ENCODE measurements around the gene ARSG. TPM values are rescaled to one million over a fixed set of nuclear protein-coding genes. Genes with fewer than 3 reads are reported as not detected.

Gene ARSG
- polyA plus RNA-seq, 2 of the 4 experiments (the other 2 are of a cell fraction), result 0.57 to 1.7 TPM

- H3K27ac ChIP-seq, result no peak overlapping the region
- no peak for DNase-seq (ENCODE audit: low read depth in 1 of 2, low spot score in 1 of 2)
- ChIA-PET POLR2A (no interaction called here), CTCF (no interaction called here)
- TF ChIP-seq POLR2A (IDR thresholded peaks at IDR 0.05; ENCODE audit: low read length), result no peak
- TF ChIP-seq TFCP2L1 (CRISPR knock-in tag; IDR thresholded peaks at IDR 0.05), result no peak
- H3K9me3 ChIP-seq, result no peaks in the 10 kb centered on the region
- H3K4me3 ChIP-seq, result no peak overlapping the region
- 77% methylated on average over 7 of the region's 7 CpGs for WGBS (ENCODE audit: missing lambda C conversion rate)
- H3K4me1 ChIP-seq, result peaks cover 9% of the 10 kb centered on the region; the same call in 2 of the 3 replicates
- FAIRE-seq, result no peak
- no peak for ATAC-seq
- no peak overlapping the region for H3K4me2 ChIP-seq
Observed at GRCh38 chr17:68295086-68295485, 3.8 kb downstream of the ARSG start.

- no peak for ATAC-seq
- FAIRE-seq, result no peak
- no peak overlapping the region for H3K27ac ChIP-seq
- CTCF ChIA-PET, result interaction anchor here (0.7 to 1.3 kb wide), 6 partner anchors 11 to 161 kb away, joined by 3 to 4 read pairs (median 3); partner anchors contain the start of gene WIPI1
- H3K4me3 ChIP-seq, result no peak overlapping the region
- POLR2A ChIA-PET, result no interaction called here
- 74% methylated on average over 18 of the region's 18 CpGs for WGBS (ENCODE audit: missing lambda C conversion rate)
- no peak for DNase-seq (ENCODE audit: low read depth in 1 of 2, low spot score in 1 of 2)
- no peak overlapping the region for H3K4me2 ChIP-seq
- peaks cover 4% of the 10 kb centered on the region; the same call in 2 of the 3 replicates for H3K4me1 ChIP-seq
- no peak for TF ChIP-seq MYC (IDR thresholded peaks at IDR 0.05; ENCODE audit: borderline replicate concordance, low read length)
- TF ChIP-seq EHF (CRISPR knock-in tag; IDR thresholded peaks at IDR 0.05), result no peak
- TF ChIP-seq ELK1 (IDR thresholded peaks at IDR 0.05; ENCODE audit: low read depth, low read length), result no peak
- no peak for TF ChIP-seq RNF2 (IDR thresholded peaks at IDR 0.05; ENCODE audit: borderline replicate concordance, low read depth)
- TF ChIP-seq JUNB (IDR thresholded peaks at IDR 0.05), result no peak
- no peak for TF ChIP-seq CBX2 (IDR thresholded peaks at IDR 0.05; ENCODE audit: borderline replicate concordance, low read depth)
- H3K9me3 ChIP-seq, result no peaks in the 10 kb centered on the region
Observed at GRCh38 chr17:68296217-68297191, 5.2 kb downstream of the ARSG start.

- no peak for ATAC-seq
- TF ChIP-seq HOXA7 (CRISPR knock-in tag; IDR thresholded peaks at IDR 0.05), result no peak
- TF ChIP-seq NFE2L2 (conservative IDR thresholded peaks at IDR 0.05; ENCODE audit: low read length), result no peak
- TF ChIP-seq HMGXB4 (CRISPR knock-in tag; IDR thresholded peaks at IDR 0.05; ENCODE audit: borderline replicate concordance), result no peak
- TF ChIP-seq GATA3 (IDR thresholded peaks at IDR 0.05; ENCODE audit: borderline replicate concordance), result no peak
- no peak for TF ChIP-seq MAZ (IDR thresholded peaks at IDR 0.05; ENCODE audit: borderline replicate concordance, low read depth, low read length)
- TF ChIP-seq ZC3H11A (IDR thresholded peaks at IDR 0.05), result no peak
- TF ChIP-seq ZSCAN20 (CRISPR knock-in tag; IDR thresholded peaks at IDR 0.05), result no peak
- TF ChIP-seq CTCF (IDR thresholded peaks at IDR 0.05), result no peak
- no peak for TF ChIP-seq FOXS1 (CRISPR knock-in tag; IDR thresholded peaks at IDR 0.05)
- TF ChIP-seq MYC (IDR thresholded peaks at IDR 0.05; ENCODE audit: borderline replicate concordance, low read length), result no peak
- TF ChIP-seq USF2 (IDR thresholded peaks at IDR 0.05), result no peak
- no peak for TF ChIP-seq MAFK (IDR thresholded peaks at IDR 0.05; ENCODE audit: partially characterized antibody)
- no peak for TF ChIP-seq TP53 (CRISPR knock-in tag; IDR thresholded peaks at IDR 0.05)
- no peak for TF ChIP-seq EP300 (IDR thresholded peaks at IDR 0.05)
- no peak for TF ChIP-seq NPAS2 (CRISPR knock-in tag; IDR thresholded peaks at IDR 0.05; ENCODE audit: borderline replicate concordance)
- no peak for TF ChIP-seq EHMT2 (IDR thresholded peaks at IDR 0.05; ENCODE audit: low read depth)
- no peak for TF ChIP-seq RARB (CRISPR knock-in tag; IDR thresholded peaks at IDR 0.05)
- no peak for TF ChIP-seq ELK1 (IDR thresholded peaks at IDR 0.05; ENCODE audit: low read depth, low read length)
- Histone ChIP-seq H3K27ac (no peak overlapping the region), H3K4me2 (no peak overlapping the region), H3K9me3 (no peaks in the 10 kb centered on the region), H3K4me3 (no peak overlapping the region), H3K4me1 (peaks cover 4% of the 10 kb centered on the region; the same call in 2 of the 3 replicates)
- ChIA-PET CTCF (interaction anchor here (0.9 to 1.3 kb wide), 4 partner anchors 17 to 38 kb away, joined by 3 to 4 read pairs (median 4); no protein-coding TSS in a partner anchor), POLR2A (no interaction called here)
- no peak for DNase-seq (ENCODE audit: low read depth in 1 of 2, low spot score in 1 of 2)
- WGBS (ENCODE audit: missing lambda C conversion rate), result 73% methylated on average over 4 of the region's 4 CpGs
- FAIRE-seq, result no peak
Observed at GRCh38 chr17:68297195-68297594, 5.9 kb downstream of the ARSG start.
